Lower leg skin (tissue), 4 donors: ENCODE measurements around the gene SERINC5. TPM values are rescaled to one million over a fixed set of nuclear protein-coding genes. Genes with fewer than 3 reads are reported as not detected.

Experiments used
- DNase-seq, 2 donors: peaks; one replicate each; pipeline ENCODE4 v3.0.0-alpha.2; 2019; ENCODE audit warnings: low spot score in 2 of 2
- H3K4me3 ChIP-seq: fragments of 200-600 bp; sonication (generic); 2 replicates; pipeline ENCODE4 v1.5.1; 2017; ENCODE audit warnings: mild to moderate bottlenecking, low read depth; ENCODE audit not compliant: poor library complexity, severe bottlenecking
- POLR2A ChIP-seq, 2 donors: fragments of 450-650 bp; IDR thresholded peaks; one replicate each; pipeline ENCODE4 v1.6.1; 2016 to 2017; ENCODE audit warnings: antibody characterized with exemption in 2 of 2, mild to moderate bottlenecking in 1 of 2, moderate library complexity in 1 of 2
- WGBS, 2 donors: methylation state at CpG; one replicate each; pipeline ENCODE4 v1.1.5; 2018; 5-methylcytosine and 5-hydroxymethylcytosine counted together
- intact Hi-C: fragments of 100-400 bp; cut with DNase I; formaldehyde crosslinking; loops from one replicate; pipeline ENCODE4 v1.15.0; 2023; ENCODE audit warnings: low total_unique reads
- total RNA-seq, 4 donors: library from RNA; depleted of rRNA; stranded (reverse); fragments of >200 nt; gene quantifications; one replicate each; pipeline ENCODE4 v1.1.0, GENCODE V29; 2016
- TF ChIP-seq, protein P1 (sequence below), 3 donors: fragments of 450-650 bp; IDR thresholded peaks; one replicate each; pipeline ENCODE4 v1.5.1; 2016; ENCODE audit warnings: antibody characterized with exemption in 3 of 3, mild to moderate bottlenecking in 3 of 3, moderate library complexity in 2 of 3

The SERINC5 gene
- total RNA-seq, 4 donors from 2014 or later = 49.6 to 61.4 (median 56.3) TPM

DNA sequence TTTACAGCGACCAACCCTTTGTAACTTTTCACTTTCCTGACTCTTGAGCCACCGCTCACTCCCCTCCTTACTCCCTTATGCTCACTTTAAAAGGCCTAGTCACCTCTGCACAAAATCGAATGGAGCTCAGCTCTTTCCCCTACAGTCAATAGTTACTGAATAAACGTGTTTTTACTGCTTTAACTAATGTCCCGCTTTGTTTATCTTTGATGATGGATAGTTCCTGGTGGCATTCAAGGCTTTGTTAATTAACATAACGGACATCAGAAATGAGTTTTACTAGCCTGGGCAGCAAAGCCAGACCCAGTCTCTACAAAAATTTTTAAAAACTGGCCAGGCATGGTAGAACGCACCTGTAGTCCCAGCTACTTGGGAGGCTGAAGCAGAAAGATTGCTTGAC lies 5.0 kb downstream of the SERINC5 start:
- intact Hi-C loops = no loop called here
- DNase-seq = no peak
- TF ChIP-seq, protein P1, sequence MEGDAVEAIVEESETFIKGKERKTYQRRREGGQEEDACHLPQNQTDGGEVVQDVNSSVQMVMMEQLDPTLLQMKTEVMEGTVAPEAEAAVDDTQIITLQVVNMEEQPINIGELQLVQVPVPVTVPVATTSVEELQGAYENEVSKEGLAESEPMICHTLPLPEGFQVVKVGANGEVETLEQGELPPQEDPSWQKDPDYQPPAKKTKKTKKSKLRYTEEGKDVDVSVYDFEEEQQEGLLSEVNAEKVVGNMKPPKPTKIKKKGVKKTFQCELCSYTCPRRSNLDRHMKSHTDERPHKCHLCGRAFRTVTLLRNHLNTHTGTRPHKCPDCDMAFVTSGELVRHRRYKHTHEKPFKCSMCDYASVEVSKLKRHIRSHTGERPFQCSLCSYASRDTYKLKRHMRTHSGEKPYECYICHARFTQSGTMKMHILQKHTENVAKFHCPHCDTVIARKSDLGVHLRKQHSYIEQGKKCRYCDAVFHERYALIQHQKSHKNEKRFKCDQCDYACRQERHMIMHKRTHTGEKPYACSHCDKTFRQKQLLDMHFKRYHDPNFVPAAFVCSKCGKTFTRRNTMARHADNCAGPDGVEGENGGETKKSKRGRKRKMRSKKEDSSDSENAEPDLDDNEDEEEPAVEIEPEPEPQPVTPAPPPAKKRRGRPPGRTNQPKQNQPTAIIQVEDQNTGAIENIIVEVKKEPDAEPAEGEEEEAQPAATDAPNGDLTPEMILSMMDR (IDR thresholded peaks at IDR 0.05) = no peak
- TF ChIP-seq POLR2A (IDR thresholded peaks at IDR 0.05) = no peak
- WGBS, 2 donors = 83 to 87% methylated on average over 7 of the region's 7 CpGs
- no peak overlapping the region for H3K4me3 ChIP-seq

DNA sequence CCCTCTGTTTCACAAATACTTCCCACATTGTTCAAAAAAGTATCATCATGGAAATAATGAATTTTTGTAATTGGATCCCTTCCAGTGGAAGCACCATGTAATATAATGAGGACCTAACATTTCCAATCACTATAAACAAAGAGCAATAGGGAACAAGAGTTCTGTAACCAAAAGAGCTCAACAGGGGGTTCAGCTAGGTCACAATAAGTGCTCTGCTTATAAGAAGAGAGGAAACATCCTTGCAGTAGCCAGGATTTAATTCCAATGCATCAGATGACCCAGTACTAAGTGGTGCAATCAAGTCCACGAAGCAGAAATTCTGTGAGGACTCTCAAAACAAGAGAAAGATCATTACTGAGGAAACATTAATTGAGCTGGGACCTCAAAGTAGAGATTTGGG lies 5.9 kb downstream of the SERINC5 start:
- DNase-seq = no peak
- TF ChIP-seq POLR2A (IDR thresholded peaks at IDR 0.05) = no peak
- TF ChIP-seq, protein P1 (IDR thresholded peaks at IDR 0.05) = no peak
- 75 to 76% methylated on average over 1 of the region's 1 CpG for WGBS, 2 donors
- intact Hi-C loops = no loop called here
- H3K4me3 ChIP-seq = no peak overlapping the region

DNA sequence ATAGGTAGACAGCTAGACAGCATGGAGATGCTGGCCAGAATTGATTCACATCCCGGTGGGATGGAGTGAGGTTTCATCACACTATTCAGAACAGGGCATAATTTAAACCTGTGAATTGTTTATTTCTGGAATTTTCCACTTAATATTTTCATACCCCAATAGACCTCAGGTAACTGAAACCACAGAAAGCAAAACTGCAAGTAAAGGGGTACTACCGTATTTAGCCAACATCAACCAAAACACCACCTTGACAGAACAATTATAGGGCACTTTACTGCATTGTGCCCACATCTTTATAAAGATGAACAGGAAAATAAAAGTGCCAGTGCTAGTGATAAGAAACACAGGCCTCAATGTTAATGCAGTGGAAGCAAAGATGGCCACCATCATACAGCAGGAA lies 7.5 kb downstream of the SERINC5 start:
- no peak for DNase-seq
- WGBS, 2 donors = 86 to 91% methylated on average over 2 of the region's 2 CpGs
- TF ChIP-seq POLR2A (IDR thresholded peaks at IDR 0.05) = no peak
- TF ChIP-seq, protein P1 (IDR thresholded peaks at IDR 0.05) = no peak
- intact Hi-C loops = no loop called here
- no peak overlapping the region for H3K4me3 ChIP-seq

- intact Hi-C loops = no loop called here
- no peak overlapping the region for H3K4me3 ChIP-seq
- WGBS, 2 donors = 14 to 15% methylated on average over 6 of the region's 6 CpGs
- DNase-seq = peak in 1 of 2 donors; percentile 69
- TF ChIP-seq, protein P1 (IDR thresholded peaks at IDR 0.05) = no peak
- no peak for TF ChIP-seq POLR2A (IDR thresholded peaks at IDR 0.05)
Observed at GRCh38 chr5:80246995-80247729, 8.7 kb downstream of the SERINC5 start.

GRCh38 chr5:80246001-80246758 lies 9.7 kb downstream of the SERINC5 start:
- no peak overlapping the region for H3K4me3 ChIP-seq
- WGBS, 2 donors = 43 to 45% methylated on average over 2 of the region's 2 CpGs
- no peak for DNase-seq
- TF ChIP-seq POLR2A (IDR thresholded peaks at IDR 0.05) = no peak
- TF ChIP-seq, protein P1 (IDR thresholded peaks at IDR 0.05) = no peak
- intact Hi-C loops = no loop called here
